OCI-LY7 (cell line): Measurements from ENCODE around the gene IQCC.

ENCODE experiments used
- CTCF ChIP-seq: fragments of 200-600 bp; sonication (generic); conservative IDR thresholded peaks from 2 replicates; pipeline ENCODE4 v1.5.1; 2014; ENCODE audit warnings: mild to moderate bottlenecking, antibody characterized with exemption, low read length, moderate library complexity, mixed read lengths
- EZH2phosphoT487 ChIP-seq: fragments of 200-600 bp; sonication (generic); IDR thresholded peaks from 2 replicates; pipeline ENCODE4 v1.6.1; 2018; ENCODE audit warnings: low read depth, borderline replicate concordance, mild to moderate bottlenecking, mixed run types, antibody characterized with exemption, low read length, moderate library complexity, mixed read lengths

- TF ChIP-seq CTCF (no peak), EZH2phosphoT487 (no peak)
These were observed 8.4 kb upstream of the IQCC start for GRCh38 chr1:32197074-32197473.
